GM19193 (cell line): ENCODE results near the gene BOLA1.

Experiments
- POLR2A ChIP-seq: IDR thresholded peaks from 4 replicates; pipeline ENCODE4 v1.6.1; 2011; ENCODE audit not compliant: insufficient read depth, insufficient read length; ENCODE audit errors: extremely low read depth

Gene BOLA1

GRCh38 chr1:149899460-149900284 is at the start of gene BOLA1:
Gene BOLA1 (plus strand): TSS chr1:149899568. CDS start chr1:149900060, 492 bp downstream.
- TF ChIP-seq POLR2A = peak; percentile 60

- no peak for TF ChIP-seq POLR2A
These were observed 49.4 kb upstream of the BOLA1 start for GRCh38 chr1:149849947-149850360.

- no peak for TF ChIP-seq POLR2A
These were observed 22.0 kb upstream of the BOLA1 start for GRCh38 chr1:149877211-149877946.

GRCh38 chr1:149879556-149879955 is 19.8 kb upstream of the BOLA1 start:
- TF ChIP-seq POLR2A = no peak

- no peak for TF ChIP-seq POLR2A
These were observed 17.5 kb upstream of the BOLA1 start for GRCh38 chr1:149881876-149882275.

- TF ChIP-seq POLR2A = no peak
These were observed 15.6 kb upstream of the BOLA1 start for GRCh38 chr1:149883598-149884247.

- TF ChIP-seq POLR2A = no peak
These were observed 14.7 kb upstream of the BOLA1 start for GRCh38 chr1:149884433-149885338.

GRCh38 chr1:149885339-149886120 is 13.8 kb upstream of the BOLA1 start:
- peak; percentile 92 for TF ChIP-seq POLR2A

GRCh38 chr1:149886121-149886395 is 13.3 kb upstream of the BOLA1 start:
- TF ChIP-seq POLR2A = peak; percentile 82

- peak; percentile 87 for TF ChIP-seq POLR2A
These were observed 12.8 kb upstream of the BOLA1 start for GRCh38 chr1:149886396-149887195.

- TF ChIP-seq POLR2A = peak; percentile 33
These were observed 12.2 kb upstream of the BOLA1 start for GRCh38 chr1:149887196-149887455.

- peak; percentile 91 for TF ChIP-seq POLR2A
These were observed 11.7 kb upstream of the BOLA1 start for GRCh38 chr1:149887456-149888246.
